Measurements from ENCODE around the gene TPRG1L.

Gene TPRG1L

DNA sequence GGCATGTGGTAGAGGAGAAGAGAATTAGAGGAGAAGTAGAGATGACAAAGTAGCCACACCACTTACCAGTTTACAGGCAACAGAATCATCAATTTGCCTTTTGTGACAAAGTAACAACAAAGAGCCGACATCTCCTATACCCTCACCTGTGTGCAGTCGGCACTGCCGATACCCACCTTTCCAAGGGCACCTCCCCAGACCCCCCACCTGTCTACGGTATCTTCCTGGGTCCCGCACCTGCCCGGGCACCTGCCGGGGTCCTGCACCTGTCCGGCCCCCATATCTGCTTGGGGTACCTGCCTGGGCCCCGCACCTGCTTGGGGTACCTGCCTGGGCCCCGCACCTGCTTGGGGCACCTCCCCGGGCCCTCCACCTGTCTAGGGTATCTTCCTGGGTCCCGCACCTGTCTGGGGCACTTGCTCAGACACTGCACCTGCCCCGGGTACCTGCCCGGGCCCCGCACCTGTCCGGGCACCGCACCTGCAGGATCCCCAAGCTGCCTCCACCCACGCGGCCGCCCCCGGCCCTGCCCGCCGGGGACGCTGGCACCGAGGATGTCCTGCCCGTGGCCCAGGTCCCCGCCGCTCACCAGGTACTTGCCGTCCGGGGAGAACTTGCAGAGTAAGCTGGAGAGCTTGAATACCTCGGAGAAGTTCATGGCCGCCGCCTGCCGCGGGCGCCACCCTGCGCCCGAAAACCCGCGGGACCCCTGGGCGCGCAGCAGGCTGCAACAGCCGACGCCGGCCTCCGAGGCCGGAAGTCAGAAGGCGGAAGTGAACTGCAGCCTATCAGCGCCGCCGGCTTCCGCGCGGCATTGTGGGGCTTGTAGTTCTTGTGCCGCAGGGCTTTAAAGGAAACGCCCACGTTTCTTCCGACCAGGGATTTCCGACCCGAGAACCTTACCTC lies 24.8 kb downstream of the TPRG1L start, which contains the start of gene WRAP73:
WRAP73 (minus strand) TSS at position 762 of the 906 bp plus-strand sequence; CDS start at position 658, 104 bp downstream.
- DNase-seq, result peak; percentile 91

DNA sequence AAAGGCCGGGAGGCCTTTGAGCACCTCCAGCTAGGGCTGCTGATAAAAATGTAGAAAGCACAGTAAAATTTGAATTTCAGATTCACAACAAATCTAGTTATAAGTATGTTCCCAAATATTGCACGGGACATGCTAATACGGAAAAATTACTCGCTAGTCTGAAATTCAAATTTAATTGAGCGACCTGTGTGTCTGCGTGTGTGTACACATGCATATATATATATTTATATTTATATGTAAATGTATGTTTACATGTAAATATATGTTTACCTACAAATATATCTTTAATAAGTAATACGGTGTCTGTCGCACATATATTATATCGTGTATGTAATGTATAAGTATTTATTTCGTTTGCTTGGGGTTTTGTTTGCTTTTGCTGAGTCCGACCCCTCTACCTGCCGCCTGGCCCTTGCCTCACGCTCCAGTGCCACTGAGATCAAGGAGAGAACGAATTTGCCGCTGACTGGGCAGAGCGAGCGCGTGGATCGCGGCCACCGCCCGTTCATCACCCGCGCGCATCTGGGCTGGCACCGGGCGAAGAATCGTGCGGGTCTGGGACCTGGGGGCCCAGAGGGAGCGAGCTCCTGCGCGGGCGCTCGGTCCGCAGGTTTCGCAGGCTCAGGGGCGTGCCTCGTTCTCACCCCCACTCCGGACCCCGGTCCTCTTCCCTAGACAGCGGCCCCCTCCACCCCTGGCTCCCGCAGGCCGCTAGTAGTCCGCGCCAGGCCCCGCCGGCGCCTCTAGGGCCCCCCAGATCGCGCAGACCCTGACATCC lies 25.6 kb downstream of the TPRG1L start:
- DNase-seq, result no peak

DNA sequence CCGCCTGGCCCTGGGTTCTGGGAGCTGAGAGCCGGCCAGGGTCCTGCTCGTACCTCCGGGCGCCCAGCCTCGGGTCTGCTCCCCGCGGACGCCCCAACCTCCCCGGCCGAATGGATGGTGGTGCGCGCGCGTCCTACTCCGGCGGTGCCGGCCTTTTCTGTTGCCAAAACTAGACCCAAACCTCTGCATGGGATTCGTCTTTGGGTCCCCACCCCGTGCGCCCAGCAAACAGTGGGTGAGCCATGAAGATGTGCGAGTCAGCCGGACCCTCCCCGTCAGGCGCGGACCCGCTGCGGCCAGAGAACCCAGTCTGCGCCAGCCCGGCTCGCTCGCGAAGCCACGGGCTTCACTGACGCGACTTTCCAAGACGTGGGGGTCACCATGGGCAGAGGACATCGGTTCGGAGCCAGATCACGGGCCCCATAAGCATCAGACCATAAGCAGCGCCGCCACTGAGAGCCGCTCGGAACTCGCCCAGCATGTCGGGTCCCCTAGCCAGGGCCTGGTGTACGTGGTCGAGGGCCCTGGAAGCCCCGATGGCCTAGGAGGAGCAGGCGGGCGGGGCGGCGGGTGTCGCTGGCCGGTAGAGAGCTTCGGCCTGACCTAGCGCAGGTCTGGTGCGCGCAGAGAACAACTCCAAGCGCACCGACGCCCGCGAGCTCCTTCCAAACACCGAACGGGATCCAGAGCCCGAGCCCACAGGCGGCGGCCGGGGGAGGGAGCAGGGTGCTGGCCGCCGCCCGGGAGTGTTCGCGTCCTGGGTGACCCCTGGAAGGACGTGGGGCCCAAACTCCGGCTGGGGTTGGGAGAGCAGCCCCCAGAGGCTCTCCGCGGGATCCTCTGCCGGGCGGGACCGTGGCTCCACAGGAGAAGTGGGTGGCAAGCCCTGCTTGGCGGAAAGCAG lies 26.5 kb downstream of the TPRG1L start:
- DNase-seq, result no peak

DNA sequence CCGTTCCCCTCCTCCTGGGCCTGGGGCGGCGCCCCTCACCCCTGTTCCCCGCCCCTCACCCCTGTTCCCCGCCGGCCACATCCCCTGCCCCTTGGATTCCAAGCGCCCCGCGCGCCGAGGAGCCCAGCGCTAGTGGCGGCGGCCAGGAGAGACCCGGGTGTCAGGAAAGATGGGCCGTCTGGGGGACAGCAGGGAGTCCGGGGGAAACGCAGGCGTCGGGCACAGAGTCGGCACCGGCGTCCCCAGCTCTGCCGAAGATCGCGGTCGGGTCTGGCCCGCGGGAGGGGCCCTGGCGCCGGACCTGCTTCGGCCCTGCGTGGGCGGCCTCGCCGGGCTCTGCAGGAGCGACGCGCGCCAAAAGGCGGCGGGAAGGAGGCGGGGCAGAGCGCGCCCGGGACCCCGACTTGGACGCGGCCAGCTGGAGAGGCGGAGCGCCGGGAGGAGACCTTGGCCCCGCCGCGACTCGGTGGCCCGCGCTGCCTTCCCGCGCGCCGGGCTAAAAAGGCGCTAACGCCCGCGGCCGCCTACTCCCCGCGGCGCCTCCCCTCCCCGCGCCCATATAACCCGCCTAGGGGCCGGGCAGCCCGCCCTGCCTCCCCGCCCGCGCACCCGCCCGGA lies 27.2 kb downstream of the TPRG1L start, which contains the start of gene TP73:
TP73 (plus strand) TSS at position 587 of the 618 bp plus-strand sequence. CDS start 29,850 bp downstream, outside the sequence.
- DNase-seq, result peak; percentile 16

DNA sequence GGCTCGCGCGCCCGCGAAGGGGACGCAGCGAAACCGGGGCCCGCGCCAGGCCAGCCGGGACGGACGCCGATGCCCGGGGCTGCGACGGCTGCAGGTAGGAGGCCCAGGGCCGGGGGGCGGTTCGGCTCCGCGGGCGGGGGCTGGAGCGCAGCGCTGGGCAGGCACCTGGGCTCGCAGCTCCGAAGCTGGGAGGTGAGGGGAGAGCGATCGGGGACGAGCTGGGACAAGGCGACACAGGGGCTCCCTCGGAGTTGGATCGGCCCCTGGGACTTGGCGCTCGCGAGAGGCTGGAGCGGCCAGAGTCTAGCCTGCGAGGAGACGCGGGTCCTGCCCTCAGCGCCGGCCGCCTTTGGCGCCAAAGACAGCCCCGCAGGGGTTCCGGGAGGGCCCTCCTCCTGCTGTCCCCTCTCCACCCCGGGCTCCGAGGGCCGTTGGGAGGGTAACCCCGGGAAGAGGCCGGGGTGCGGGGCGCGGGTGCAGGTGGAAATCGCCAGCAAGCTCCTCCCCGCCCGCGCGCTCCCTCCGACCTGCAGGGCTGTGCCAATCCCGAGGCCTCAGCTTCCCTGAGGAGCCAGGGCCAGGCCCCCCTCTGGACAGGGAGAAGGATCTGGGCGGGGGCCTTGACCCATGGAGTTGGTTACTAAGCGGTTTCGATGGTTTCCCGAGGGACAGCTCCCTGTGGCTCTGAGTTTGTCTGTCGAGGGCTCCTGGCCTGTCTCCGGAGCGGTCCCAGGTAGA lies 27.9 kb downstream of the TPRG1L start:
- no peak for DNase-seq

DNA sequence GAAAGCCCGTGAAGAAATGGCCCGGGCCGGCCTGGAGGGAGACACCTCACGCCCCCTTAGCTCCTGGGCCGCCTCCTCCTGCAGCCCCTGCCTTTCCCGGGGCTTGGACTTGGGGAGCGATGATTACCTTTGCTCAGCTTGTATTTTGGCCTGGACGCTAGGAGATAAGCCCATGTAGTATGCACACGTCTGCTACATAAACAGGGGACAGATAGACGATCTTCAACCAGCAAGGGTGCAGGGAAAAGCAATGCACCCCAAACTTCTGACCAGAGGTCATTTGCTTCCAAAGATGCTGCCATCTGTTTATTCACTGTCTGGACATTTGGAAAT lies 28.4 kb downstream of the TPRG1L start:
- no peak for DNase-seq

DNA sequence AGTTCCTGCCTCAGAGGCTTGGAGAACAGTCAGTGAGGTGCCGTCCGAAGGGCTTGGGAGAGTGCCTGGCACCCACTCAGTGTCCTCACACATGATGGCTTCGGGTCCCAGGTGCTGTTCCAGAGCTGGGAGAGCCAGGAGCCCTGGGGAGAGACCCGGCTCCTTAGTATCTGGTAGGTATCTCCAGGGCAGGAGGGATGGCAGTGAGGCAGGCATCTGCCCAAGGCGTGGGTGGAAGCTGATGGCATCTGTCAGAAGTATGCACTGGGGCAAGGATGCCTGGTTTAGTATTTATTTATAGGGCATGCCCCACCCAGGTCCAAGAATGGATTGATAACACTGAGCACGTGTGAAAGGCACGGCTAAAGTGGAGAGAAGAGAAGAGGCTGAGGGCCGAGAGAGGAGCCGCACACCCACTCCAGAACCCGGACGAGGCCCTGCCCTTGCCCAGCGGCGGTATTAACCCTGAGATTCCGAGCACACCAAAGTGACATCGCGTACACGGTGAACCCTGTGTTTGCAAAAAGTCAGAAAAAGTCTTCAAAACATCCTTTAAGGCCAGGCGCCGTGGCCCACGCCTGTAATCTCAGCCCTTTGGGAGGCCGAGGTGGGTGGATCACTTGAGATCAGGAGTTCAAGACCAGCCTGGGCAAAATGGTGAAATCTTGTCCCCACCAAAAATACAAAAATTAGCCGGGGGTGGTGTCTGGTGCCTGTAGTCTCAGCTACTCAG lies 29.9 kb downstream of the TPRG1L start:
- no peak for DNase-seq

DNA sequence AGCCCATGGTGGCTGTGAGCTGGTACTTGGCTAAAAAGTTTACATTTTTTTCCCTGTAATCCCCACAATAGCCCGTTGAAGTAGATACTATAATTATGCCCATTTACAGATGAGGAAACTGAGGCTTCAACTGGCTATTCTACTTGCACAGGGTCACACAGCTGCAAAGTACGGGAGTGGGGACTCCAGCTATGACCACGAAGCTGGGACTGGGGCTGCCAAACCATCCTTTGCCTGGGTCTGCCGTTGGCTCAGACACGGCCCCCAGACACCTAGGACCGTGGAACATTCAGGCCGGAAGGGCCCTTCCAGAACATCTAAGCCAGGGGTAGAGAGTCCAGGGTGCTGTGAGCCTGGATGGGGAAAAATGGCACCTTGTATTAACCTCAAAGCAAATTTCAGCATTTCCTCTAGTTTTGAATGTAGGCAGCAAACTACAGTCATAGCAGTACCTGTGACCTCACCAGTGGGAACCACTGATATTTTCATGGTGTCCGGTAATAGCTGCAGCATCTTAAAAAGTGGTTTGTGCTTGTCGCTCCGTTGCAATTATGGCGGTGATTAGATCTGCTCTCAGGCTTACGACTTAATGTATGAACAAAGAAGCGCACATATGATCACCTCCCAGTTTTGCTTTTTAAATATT lies 31.8 kb downstream of the TPRG1L start:
- DNase-seq, result no peak

DNA sequence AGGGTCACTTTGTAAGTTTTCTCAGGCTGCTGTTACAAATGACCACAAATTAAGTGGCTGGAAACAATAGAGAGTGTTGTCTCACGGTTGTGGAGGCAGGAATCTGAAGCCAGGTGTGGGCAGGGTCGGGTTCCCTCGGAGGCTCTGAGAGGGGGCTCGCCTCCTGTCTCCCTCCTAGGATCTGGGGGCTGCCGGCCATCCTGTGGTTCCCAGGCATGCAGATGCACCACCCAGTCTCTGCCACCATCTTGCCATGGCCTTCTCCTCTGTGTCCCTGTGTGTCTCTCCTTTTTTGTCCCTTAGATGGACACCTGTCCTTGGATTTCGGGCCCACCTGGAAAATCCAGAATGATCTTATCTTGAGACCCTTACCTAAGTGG lies 32.3 kb downstream of the TPRG1L start:
- no peak for DNase-seq

DNA sequence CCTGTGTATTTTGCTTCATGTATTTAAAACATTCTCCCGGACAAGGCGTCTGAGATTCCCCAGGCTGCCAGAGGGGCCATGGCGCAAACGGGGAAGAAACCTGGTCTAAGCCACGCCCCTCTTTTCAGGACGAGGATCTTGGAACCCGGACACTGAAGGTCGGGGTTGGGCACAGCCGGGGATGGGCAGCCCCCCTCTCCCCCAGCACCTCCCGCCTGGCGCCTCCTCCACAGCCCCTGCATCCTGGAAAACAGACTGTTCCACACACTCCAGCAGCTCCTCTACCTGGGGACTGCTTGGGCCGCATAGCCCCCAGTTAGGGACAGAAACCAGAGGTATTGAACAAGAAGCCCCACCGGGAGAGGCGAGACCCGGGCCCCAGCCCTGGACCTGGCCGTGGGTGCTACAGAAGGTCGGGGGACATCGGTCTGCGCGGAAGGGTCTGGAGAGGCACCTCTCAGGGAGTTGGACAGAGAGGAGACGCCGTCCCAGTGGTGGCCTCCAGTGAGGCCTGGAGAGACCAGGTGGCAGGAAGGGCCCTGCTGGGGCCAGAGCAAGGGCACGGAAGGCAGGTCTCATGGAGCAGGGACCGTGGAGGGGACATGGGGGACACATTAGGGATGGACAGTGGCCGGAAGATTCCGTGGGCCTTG lies 32.9 kb downstream of the TPRG1L start:
- DNase-seq, result no peak

DNA sequence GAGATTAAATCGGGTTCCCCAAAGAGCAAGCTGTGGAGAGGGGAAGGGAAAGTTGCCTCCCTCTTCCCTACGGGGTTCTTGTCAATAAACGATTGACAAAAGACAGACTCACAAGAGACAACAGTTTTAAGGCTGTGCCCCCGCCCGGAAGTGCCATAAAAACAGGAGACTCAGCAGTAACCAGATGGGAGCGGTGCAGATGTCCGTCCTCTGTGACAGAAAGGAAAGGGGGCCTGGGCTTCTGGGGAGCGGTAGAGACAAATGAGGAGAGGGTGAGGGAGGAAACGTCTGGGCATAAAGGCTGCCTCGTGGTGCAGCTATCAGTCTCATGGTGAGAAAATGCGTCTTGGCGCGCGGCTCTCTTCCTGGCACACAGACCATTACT lies 33.4 kb downstream of the TPRG1L start:
- no peak for DNase-seq

DNA sequence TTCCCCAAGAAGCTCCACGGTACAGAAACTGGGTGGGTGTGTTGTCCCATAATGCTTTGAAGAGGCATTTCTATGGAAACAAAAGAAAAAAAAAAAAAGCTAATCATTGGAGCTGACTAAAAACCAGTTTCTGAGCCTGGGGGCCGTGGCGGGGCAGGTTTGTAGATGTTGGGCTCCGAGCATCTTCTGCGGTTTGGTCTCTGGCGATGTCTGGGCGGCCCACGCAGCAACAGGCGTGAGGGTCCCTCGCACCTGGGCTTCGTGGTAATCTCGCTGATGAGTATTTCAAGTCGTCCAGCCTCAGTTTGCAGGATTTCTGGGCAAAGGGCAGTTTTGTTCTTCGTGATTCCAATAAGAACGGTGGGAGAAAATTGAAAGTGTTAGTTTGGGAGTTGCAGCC lies 34.3 kb downstream of the TPRG1L start:
- no peak for DNase-seq

DNA sequence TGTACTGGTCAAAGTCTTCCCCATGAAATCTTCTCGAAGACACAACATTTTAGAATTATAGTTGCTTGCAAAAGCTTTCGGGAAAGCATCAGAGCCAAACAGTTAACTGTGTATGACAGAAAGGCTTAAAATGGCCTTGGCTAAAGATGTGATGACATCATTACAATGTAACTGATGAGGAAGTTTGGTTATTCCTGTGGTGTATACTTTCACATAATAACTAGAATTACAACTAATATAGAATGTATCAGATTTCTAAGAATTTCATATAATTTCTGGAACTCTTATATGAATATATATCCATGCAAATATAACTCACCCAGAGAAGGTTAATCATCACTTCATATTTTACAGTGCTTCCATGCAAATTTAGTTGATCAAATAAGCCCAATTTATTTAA lies 35.9 kb downstream of the TPRG1L start:
- DNase-seq, result no peak

DNA sequence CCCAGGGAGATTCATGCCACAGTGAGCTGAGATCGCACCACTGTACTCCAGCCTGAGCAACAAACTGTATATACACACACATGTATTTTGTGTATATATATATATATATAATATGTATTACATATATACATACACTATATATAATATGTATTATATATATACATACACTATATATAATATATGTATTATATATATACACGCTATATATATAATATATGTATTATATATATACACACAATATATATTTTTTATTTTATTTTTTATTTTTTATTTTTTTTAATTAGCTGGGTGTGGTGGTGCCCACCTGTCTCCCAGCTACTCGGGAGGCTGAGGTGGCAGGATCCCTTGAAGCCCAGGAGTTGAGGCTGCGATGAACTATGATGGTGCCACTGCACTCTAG lies 36.8 kb downstream of the TPRG1L start:
- no peak for DNase-seq

DNA sequence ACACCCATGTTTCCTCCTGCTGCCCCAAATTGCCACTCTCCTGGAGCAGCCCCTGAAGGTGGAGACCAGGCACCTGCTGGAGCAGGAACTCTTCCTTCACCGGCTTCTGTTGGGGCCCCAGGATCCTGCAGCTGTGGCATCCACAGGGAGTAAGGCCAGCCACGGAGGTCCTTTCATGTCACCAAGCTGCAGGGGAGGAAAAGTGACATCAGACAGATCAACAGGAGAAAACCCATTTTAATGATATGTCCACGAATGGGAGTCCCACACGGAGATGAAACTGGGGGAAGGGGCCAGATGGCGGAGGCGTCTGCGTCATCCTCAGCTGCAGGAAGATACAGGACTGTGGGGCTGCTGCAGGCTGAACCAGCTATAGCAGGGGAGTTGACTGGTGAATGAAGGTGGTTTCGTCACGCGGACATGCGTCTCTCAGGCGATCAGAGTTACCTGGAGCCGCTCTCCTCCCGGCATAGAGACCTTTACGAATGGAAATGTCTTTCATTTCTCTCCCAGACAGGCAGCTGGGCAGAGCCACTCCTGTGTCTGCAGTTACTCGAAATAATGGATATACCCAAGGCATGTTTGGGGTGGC lies 37.4 kb downstream of the TPRG1L start:
- no peak for DNase-seq

DNA sequence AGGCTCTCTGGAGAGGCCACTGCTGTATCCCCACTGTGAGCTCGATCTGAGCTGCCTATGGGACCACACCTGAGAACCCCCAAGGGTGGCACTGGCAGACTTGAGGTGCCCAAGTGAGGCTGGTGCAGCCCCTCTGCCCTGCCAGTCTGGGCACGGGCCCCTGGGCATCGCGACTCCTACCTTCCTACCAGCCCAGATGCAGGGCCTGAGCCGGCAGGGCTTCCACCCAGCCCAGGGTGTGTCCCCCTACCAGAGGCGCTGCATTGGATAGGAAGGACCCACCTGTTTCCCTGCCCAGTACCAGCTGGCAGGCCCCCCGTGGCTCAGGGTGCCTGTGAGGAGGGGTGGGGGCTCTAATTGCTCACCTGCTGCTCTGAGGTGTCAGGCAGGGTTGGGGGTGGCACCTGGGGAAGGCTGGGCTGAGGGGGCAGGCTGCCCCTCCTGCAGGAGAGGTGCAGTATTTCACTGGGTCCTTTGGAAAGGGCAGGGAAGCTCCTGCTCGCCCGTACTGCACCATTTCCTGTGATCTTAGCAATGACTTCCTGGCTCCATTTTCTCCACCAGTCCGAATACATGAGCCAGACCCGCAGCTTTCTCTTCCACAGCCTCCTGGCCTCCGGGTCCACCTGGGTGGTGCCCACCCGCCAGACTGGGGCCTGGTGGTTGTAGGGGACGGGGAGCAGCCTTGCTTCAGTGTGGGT lies 39.3 kb downstream of the TPRG1L start:
- DNase-seq, result no peak

DNA sequence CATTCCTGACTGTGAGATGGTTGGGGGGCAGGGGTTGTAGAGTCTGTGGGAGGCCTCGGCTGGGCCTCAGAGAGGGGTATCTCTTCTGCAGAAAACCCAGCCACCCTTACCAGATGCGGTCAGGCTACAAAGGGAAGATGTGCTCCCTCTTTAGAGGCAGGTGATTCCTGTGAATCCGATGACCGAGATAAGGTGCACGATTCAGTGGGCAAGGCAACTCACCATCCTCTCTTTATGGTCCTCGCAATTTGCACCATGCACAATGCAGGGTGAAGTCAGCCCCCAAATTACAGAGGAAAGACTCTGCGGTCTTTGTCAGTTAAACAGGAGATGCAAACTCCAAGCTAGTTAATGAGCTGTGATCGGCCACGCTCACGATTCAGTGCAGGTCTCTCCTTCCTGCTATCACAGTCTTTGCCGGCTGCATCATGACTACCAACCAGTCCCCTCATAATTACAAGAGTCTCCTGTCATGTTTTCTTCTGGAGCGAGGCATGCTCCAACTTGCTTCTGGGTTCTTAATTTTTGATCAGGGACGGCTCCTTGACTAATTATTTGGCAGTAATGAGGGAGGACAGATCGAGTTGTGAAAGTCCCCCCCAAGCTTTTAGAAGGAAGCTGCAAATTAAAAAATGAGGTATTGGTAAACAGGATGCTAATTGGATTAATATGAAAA lies 40.0 kb downstream of the TPRG1L start:
- no peak for DNase-seq

DNA sequence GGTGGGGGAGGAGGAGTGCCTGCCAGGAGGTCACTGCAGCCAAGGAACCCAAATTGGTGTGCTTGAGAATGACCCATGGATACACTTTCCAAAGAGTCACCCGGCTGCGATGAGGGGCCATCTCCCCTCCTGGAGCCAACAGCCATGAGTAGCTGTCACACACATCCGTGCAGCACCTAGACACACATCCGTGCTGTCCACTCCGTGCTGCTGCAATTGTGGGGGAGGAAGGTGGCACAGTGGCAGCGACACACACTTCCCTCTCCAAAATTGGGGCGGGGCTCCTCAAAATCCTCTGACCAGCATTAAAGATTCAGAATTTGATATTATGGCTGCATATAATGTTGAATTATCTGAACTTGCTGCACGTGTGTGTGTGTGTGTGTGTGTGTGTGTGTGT lies 43.3 kb downstream of the TPRG1L start:
- no peak for DNase-seq
